IMR-90 (cell line): Measurements from ENCODE around the gene SMIM21. TPM values are rescaled to one million over a fixed set of nuclear protein-coding genes. Genes with fewer than 3 reads are reported as not detected.

Experiments
- ATAC-seq: fragments of 200-7000 bp; cut with Tn5 transposase; 2 replicates; pipeline ENCODE4 v1.9.1; 2020; ENCODE audit warnings: low read depth, mild to moderate bottlenecking, moderate library complexity
- BruUV-seq: library from RNA; stranded (reverse); fragments of 400-500 nt; replicated peaks from 2 replicates; lab custom pipeline; 2021; lab: Mats Ljungman, UMichigan
- CTCF ChIA-PET: fragments of 300-600 bp; formaldehyde crosslinking; extraction: SDS; loops from one replicate; lab custom pipeline; 2021; ENCODE audit warnings: antibody characterized with exemption; lab: Yijun Ruan, JAX
- POLR2A ChIA-PET: fragments of 300-600 bp; sonication (Branson Sonifier 250); formaldehyde crosslinking; loops from one replicate; lab custom pipeline; 2022; ENCODE audit warnings: antibody characterized with exemption; ENCODE audit not compliant: unreplicated experiment; lab: Charles Lee
- DNase-seq: peaks from one replicate; pipeline ENCODE4 v3.0.0; 2013
- H2AFZ ChIP-seq: replicated peaks from 2 replicates; pipeline ENCODE3; 2013; ENCODE audit warnings: low read length, mild to moderate bottlenecking; ENCODE audit not compliant: poor library complexity
- H2AK5ac ChIP-seq: 2 replicates; pipeline ENCODE4 v1.6.1; 2013; ENCODE audit warnings: low read depth, low read length, inconsistent platforms
- H2AK9ac ChIP-seq: replicated peaks from 2 replicates; pipeline ENCODE3; 2013; ENCODE audit warnings: mild to moderate bottlenecking, low read depth, low read length, moderate library complexity; ENCODE audit not compliant: poor library complexity
- H2BK120ac ChIP-seq: 2 replicates; pipeline ENCODE4 v1.6.1; 2013; ENCODE audit warnings: low read depth, low read length, inconsistent platforms
- H2BK15ac ChIP-seq: 3 replicates; pipeline ENCODE4 v1.6.1; 2013; ENCODE audit warnings: low read depth, low read length, inconsistent platforms
- H2BK20ac ChIP-seq: 2 replicates; pipeline ENCODE4 v1.6.1; 2013; ENCODE audit warnings: low read depth, mild to moderate bottlenecking, inconsistent platforms, low read length, moderate library complexity
- H2BK5ac ChIP-seq: 2 replicates; pipeline ENCODE4 v1.6.1; 2013; ENCODE audit warnings: mild to moderate bottlenecking, low read depth, low read length, inconsistent platforms; ENCODE audit not compliant: poor library complexity, severe bottlenecking
- H3K14ac ChIP-seq: replicated peaks from 2 replicates; pipeline ENCODE4 v1.6.1; 2013; ENCODE audit warnings: low read depth, low read length, inconsistent platforms
- H3K18ac ChIP-seq: 2 replicates; pipeline ENCODE4 v1.6.1; 2013; ENCODE audit warnings: low read depth, low read length, control low read depth
- H3K23ac ChIP-seq: 2 replicates; pipeline ENCODE4 v1.6.1; 2013; ENCODE audit warnings: low read depth, low read length, inconsistent platforms
- H3K27ac ChIP-seq: 2 replicates; pipeline ENCODE4 v1.5.1; 2013; ENCODE audit warnings: mild to moderate bottlenecking, control low read depth, low read length; ENCODE audit not compliant: insufficient read depth
- H3K27me3 ChIP-seq: 2 replicates; pipeline ENCODE4 v1.6.1; 2013; ENCODE audit warnings: low read length; ENCODE audit not compliant: control insufficient read depth, insufficient read depth
- H3K36me3 ChIP-seq: 2 replicates; pipeline ENCODE4 v1.6.1; 2013; ENCODE audit warnings: low read length, mixed read lengths; ENCODE audit not compliant: control insufficient read depth, insufficient read depth
- H3K4ac ChIP-seq: 2 replicates; pipeline ENCODE4 v1.6.1; 2013; ENCODE audit warnings: low read depth, low read length, inconsistent platforms
- H3K4me1 ChIP-seq: 2 replicates; pipeline ENCODE4 v1.6.1; 2013; ENCODE audit warnings: low read length, mixed read lengths; ENCODE audit not compliant: control insufficient read depth, insufficient read depth
- H3K4me2 ChIP-seq: 2 replicates; pipeline ENCODE4 v1.6.1; 2013; ENCODE audit warnings: low read depth, mild to moderate bottlenecking, control low read depth, low read length, moderate library complexity
- H3K4me3 ChIP-seq: 2 replicates; pipeline ENCODE4 v1.5.1; 2013; ENCODE audit warnings: low read depth, mild to moderate bottlenecking, control low read depth, low read length, moderate library complexity; ENCODE audit not compliant: insufficient read depth
- H3K56ac ChIP-seq: 2 replicates; pipeline ENCODE4 v1.6.1; 2013; ENCODE audit warnings: low read length, inconsistent platforms; ENCODE audit not compliant: insufficient read depth; ENCODE audit errors: extremely low read depth
- H3K79me1 ChIP-seq, 2 experiments: 2 replicates each; pipeline ENCODE4 v1.6.1; 2013; ENCODE audit warnings: low read length in 2 of 2, inconsistent platforms in 1 of 2, low read depth in 1 of 2
- H3K9ac ChIP-seq: 2 replicates; pipeline ENCODE4 v1.6.1; 2013; ENCODE audit warnings: low read depth, low read length, control low read depth
- H3K9me1 ChIP-seq: 2 replicates; pipeline ENCODE4 v1.6.1; 2013; ENCODE audit warnings: low read length, inconsistent platforms; ENCODE audit not compliant: insufficient read depth
- H3K9me3 ChIP-seq: 2 replicates; pipeline ENCODE4 v1.6.1; 2013; ENCODE audit warnings: low read length; ENCODE audit not compliant: control insufficient read depth, insufficient read depth
- H4K20me1 ChIP-seq: 2 replicates; pipeline ENCODE4 v1.6.1; 2013; ENCODE audit warnings: low read length, inconsistent platforms; ENCODE audit not compliant: insufficient read depth
- H4K5ac ChIP-seq: 2 replicates; pipeline ENCODE4 v1.6.1; 2013; ENCODE audit warnings: mild to moderate bottlenecking, low read depth, low read length, control low read depth
- H4K8ac ChIP-seq, 2 experiments: 2 replicates each; pipeline ENCODE4 v1.6.1; 2013; ENCODE audit warnings: low read depth in 2 of 2, low read length in 2 of 2, control low read depth in 1 of 2, inconsistent platforms in 1 of 2
- H4K91ac ChIP-seq: 2 replicates; pipeline ENCODE4 v1.6.1; 2013; ENCODE audit warnings: low read depth, low read length, inconsistent platforms; ENCODE audit not compliant: insufficient read depth
- BHLHE40 ChIP-seq: fragments of 150-350 bp; IDR thresholded peaks from 2 replicates; pipeline ENCODE4 v1.6.1; 2016; ENCODE audit warnings: mild to moderate bottlenecking, low read depth, low read length
- CEBPB ChIP-seq: IDR thresholded peaks from 2 replicates; pipeline ENCODE4 v1.6.1; 2012; ENCODE audit warnings: low read depth, low read length, improper control_type of control experiment
- CHD1 ChIP-seq: IDR thresholded peaks from 2 replicates; pipeline ENCODE4 v1.6.1; 2012; ENCODE audit warnings: low read depth, low read length, improper control_type of control experiment
- ELK1 ChIP-seq: fragments of 150-350 bp; IDR thresholded peaks from 2 replicates; pipeline ENCODE4 v1.6.1; 2016; ENCODE audit warnings: low read depth, mild to moderate bottlenecking, low read length, moderate library complexity, borderline replicate concordance
- FOS ChIP-seq: fragments of 150-350 bp; IDR thresholded peaks from 2 replicates; pipeline ENCODE4 v1.6.1; 2016; ENCODE audit warnings: low read depth, low read length
- MAFK ChIP-seq: IDR thresholded peaks from 2 replicates; pipeline ENCODE4 v1.6.1; 2012; ENCODE audit warnings: low read depth, low read length, improper control_type of control experiment
- MAZ ChIP-seq: IDR thresholded peaks from 2 replicates; pipeline ENCODE4 v1.6.1; 2012; ENCODE audit warnings: low read depth, mild to moderate bottlenecking, low read length, improper control_type of control experiment, moderate library complexity, borderline replicate concordance
- MXI1 ChIP-seq: IDR thresholded peaks from 2 replicates; pipeline ENCODE4 v1.6.1; 2012; ENCODE audit warnings: low read depth, mild to moderate bottlenecking, low read length, moderate library complexity, borderline replicate concordance
- NFE2L2 ChIP-seq: fragments of 150-350 bp; IDR thresholded peaks from 2 replicates; pipeline ENCODE4 v1.6.1; 2016; ENCODE audit warnings: low read depth, mild to moderate bottlenecking, low read length
- POLR2A ChIP-seq: IDR thresholded peaks from 2 replicates; pipeline ENCODE4 v1.6.1; 2012; ENCODE audit warnings: mild to moderate bottlenecking, low read depth, low read length
- RAD21 ChIP-seq: IDR thresholded peaks from 2 replicates; pipeline ENCODE4 v1.6.1; 2012; ENCODE audit warnings: low read length, improper control_type of control experiment
- RCOR1 ChIP-seq: IDR thresholded peaks from 2 replicates; pipeline ENCODE4 v1.6.1; 2012; ENCODE audit warnings: mild to moderate bottlenecking, low read length, improper control_type of control experiment; ENCODE audit not compliant: insufficient replicate concordance
- SMC3 ChIP-seq: fragments of 150-350 bp; IDR thresholded peaks from 2 replicates; pipeline ENCODE4 v1.6.1; 2016; ENCODE audit warnings: low read depth, mild to moderate bottlenecking, antibody characterized with exemption, low read length, moderate library complexity
- WGBS, 2 experiments: methylation state at CpG; one replicate each; pipeline versions ENCODE4 v1.1.5 to v1.1.7; 2013; ENCODE audit warnings: missing lambda C conversion rate in 2 of 2; ENCODE audit not compliant: insufficient read length in 1 of 2; ENCODE audit errors: extremely low coverage in 2 of 2; 5-methylcytosine and 5-hydroxymethylcytosine counted together
- dilution Hi-C: fragments of 300-500 bp; cut with HindIII; formaldehyde crosslinking; loops from one replicate; pipeline ENCODE4 v1.14.3; 2018; ENCODE audit warnings: low sequenced_read_pairs; ENCODE audit not compliant: unreplicated experiment
- in situ Hi-C: fragments of 300-500 bp; cut with MboI; formaldehyde crosslinking; loops from 3 replicates; pipeline ENCODE4 v1.14.3; 2019; ENCODE audit warnings: low sequenced_read_pairs, inconsistent platforms, mixed read lengths
- intact Hi-C: fragments of 100-400 bp; cut with micrococcal nuclease; formaldehyde crosslinking; loops from 2 replicates; pipeline ENCODE4 v1.10.0; 2022
- polyA plus RNA-seq, 3 experiments: library from polyadenylated mRNA; depleted of rRNA; stranded (reverse); fragments of >200 nt; gene quantifications; 2 replicates each; pipeline ENCODE4 v1.2.3, GENCODE V29; 2012; ENCODE audit warnings: low replicate concordance in 1 of 3
- total RNA-seq: library from RNA; depleted of rRNA; stranded (reverse); fragments of >200 nt; gene quantifications from 2 replicates; pipeline ENCODE4 v1.2.3, GENCODE V29; 2012
- TF ChIP-seq, protein P1 (sequence below): conservative IDR thresholded peaks from 2 replicates; pipeline ENCODE4 v1.5.1; 2012; ENCODE audit warnings: mild to moderate bottlenecking, low read depth, low read length, improper control_type of control experiment
- TF ChIP-seq, protein P2 (sequence below): fragments of 150-350 bp; IDR thresholded peaks from 2 replicates; pipeline ENCODE4 v1.6.1; 2017; ENCODE audit warnings: mild to moderate bottlenecking, antibody characterized with exemption, low read length, low read depth

SMIM21 gene
- total and polyA plus RNA-seq, 2 of the 4 experiments (the other 2 are of a cell fraction), result not detected

DNA sequence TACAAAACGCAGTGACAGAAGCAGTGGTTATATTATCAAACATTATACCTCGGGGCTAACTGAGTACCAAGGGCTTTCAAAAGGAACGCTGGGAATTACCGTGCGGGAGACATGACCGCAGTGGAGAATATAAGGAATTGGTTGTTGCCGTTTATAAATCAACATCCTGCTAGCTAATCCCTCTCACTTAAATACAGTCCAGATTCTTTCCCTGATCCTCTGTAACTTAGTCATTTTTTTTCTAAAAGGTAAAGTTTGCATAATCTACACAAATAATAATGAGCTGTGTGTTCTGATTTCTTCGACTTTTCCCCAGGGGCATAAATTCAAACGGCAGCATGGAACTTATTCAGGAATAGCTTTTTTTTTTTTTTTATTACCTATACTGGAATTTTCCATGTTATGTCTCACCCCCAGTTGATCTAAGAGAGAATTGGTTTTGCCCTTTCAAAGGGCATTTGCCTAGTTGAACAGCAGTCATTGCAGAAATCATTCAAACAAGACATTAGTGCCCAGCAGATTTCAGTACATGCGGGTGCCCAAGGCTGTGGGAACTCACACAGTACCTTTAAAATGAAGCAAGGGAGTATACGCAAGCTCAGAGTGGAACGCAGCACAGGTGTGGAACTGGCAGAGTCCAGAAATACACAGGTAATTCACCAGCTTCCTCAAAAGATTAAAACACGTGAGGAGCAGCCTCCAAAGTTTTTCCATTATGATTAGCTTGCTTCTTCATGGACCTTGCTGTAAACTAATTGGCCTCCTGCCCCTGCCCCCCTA lies 63.9 kb downstream of the SMIM21 start:
- WGBS, 2 experiments, result 100% methylated on average over 2 of the region's 13 CpGs; no CpG with 5 or more reads in 1 of the 2 experiments
- H2BK5ac ChIP-seq, result no peak overlapping the region
- BruUV-seq, result no TSS peak
- peaks cover 2% of the 10 kb centered on the region; the same call in 1 of the 2 replicates for H3K4me1 ChIP-seq
- ATAC-seq, result no peak
- H3K14ac ChIP-seq, result no peak overlapping the region
- H2BK20ac ChIP-seq, result no peak overlapping the region
- no peak overlapping the region for H4K5ac ChIP-seq
- no peaks in the 10 kb centered on the region for H3K79me1 ChIP-seq
- H3K27ac ChIP-seq, result no peak overlapping the region
- H2AK5ac ChIP-seq, result no peak overlapping the region
- H3K18ac ChIP-seq, result no peak overlapping the region
- no peak overlapping the region for H3K23ac ChIP-seq
- H3K9me1 ChIP-seq, result peaks cover 4% of the 10 kb centered on the region; the same call in 1 of the 2 replicates
- in situ Hi-C loops, result no loop called here
- H3K36me3 ChIP-seq, result no peaks in the 10 kb centered on the region
- peaks cover 3% of the 10 kb centered on the region; the same call in 1 of the 2 replicates for H3K27me3 ChIP-seq
- intact Hi-C loops, result no loop called here
- no peak overlapping the region for H3K4ac ChIP-seq
- no peak overlapping the region for H2BK15ac ChIP-seq
- ChIA-PET POLR2A (no interaction called here), CTCF (interaction anchor here (0.6 kb wide), 2 partner anchors 37 to 116 kb away, joined by 3 to 5 read pairs; no protein-coding TSS in a partner anchor)
- no peak overlapping the region for H2AK9ac ChIP-seq
- H3K9me3 ChIP-seq, result 0 out of 2 replicates have a peak, but pooled peaks cover 2% of the 10 kb centered on the region
- no peak overlapping the region for H3K56ac ChIP-seq
- no peak overlapping the region for H4K8ac ChIP-seq
- no peak overlapping the region for H2AFZ ChIP-seq
- no peak overlapping the region for H3K9ac ChIP-seq
- H3K4me3 ChIP-seq, result no peak overlapping the region
- no peak for DNase-seq
- no peak overlapping the region for H3K4me2 ChIP-seq
- H2BK120ac ChIP-seq, result no peak overlapping the region
- H4K20me1 ChIP-seq, result no peaks in the 10 kb centered on the region
- H4K91ac ChIP-seq, result no peak overlapping the region
- dilution Hi-C loops, result no loop called here
- TF ChIP-seq MAFK (no peak), CEBPB (no peak), MXI1 (no peak), SMC3 (no peak), FOS (no peak), BHLHE40 (no peak), MAZ (no peak), ELK1 (no peak), RCOR1 (no peak), CHD1 (no peak), NFE2L2 (no peak), POLR2A (no peak), RAD21 (no peak)
- TF ChIP-seq, protein P1, sequence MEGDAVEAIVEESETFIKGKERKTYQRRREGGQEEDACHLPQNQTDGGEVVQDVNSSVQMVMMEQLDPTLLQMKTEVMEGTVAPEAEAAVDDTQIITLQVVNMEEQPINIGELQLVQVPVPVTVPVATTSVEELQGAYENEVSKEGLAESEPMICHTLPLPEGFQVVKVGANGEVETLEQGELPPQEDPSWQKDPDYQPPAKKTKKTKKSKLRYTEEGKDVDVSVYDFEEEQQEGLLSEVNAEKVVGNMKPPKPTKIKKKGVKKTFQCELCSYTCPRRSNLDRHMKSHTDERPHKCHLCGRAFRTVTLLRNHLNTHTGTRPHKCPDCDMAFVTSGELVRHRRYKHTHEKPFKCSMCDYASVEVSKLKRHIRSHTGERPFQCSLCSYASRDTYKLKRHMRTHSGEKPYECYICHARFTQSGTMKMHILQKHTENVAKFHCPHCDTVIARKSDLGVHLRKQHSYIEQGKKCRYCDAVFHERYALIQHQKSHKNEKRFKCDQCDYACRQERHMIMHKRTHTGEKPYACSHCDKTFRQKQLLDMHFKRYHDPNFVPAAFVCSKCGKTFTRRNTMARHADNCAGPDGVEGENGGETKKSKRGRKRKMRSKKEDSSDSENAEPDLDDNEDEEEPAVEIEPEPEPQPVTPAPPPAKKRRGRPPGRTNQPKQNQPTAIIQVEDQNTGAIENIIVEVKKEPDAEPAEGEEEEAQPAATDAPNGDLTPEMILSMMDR, result no peak
- TF ChIP-seq, protein P2, sequence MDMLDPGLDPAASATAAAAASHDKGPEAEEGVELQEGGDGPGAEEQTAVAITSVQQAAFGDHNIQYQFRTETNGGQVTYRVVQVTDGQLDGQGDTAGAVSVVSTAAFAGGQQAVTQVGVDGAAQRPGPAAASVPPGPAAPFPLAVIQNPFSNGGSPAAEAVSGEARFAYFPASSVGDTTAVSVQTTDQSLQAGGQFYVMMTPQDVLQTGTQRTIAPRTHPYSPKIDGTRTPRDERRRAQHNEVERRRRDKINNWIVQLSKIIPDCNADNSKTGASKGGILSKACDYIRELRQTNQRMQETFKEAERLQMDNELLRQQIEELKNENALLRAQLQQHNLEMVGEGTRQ, result no peak
